ENCODE data around the gene MRPL41.

DNA sequence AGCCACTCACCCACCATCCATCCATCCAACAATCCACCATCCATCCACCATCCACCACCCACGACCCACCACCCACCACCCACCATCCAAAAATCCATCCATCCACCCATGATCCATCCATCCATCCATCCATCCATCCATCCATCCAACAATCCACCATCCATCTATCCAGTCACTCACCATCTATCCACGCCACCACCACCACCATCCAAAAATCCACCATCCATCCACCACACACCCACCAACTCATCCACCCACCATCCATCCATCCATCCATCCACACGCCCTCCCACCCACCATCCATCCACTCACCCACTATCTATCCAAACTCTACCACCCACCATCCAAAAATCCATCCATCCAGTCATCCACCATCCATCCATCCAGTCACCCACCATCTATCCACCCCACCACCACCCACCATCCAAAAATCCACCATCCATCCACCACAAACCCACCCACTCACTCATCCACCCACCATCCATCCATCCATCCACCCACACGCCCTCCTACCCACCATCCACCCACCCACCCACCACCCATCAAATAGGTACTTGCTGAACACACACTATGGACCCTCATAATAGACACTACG, 18.0 kb downstream of the MRPL41 start:
- TF ChIP-seq POLR2A (IDR thresholded peaks at IDR 0.05) = no peak
- TF ChIP-seq, protein P1, sequence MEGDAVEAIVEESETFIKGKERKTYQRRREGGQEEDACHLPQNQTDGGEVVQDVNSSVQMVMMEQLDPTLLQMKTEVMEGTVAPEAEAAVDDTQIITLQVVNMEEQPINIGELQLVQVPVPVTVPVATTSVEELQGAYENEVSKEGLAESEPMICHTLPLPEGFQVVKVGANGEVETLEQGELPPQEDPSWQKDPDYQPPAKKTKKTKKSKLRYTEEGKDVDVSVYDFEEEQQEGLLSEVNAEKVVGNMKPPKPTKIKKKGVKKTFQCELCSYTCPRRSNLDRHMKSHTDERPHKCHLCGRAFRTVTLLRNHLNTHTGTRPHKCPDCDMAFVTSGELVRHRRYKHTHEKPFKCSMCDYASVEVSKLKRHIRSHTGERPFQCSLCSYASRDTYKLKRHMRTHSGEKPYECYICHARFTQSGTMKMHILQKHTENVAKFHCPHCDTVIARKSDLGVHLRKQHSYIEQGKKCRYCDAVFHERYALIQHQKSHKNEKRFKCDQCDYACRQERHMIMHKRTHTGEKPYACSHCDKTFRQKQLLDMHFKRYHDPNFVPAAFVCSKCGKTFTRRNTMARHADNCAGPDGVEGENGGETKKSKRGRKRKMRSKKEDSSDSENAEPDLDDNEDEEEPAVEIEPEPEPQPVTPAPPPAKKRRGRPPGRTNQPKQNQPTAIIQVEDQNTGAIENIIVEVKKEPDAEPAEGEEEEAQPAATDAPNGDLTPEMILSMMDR (IDR thresholded peaks at IDR 0.05) = no peak

Measured in uterus (tissue), 2 donors.